HCT116 (cell line): ENCODE data around the gene FECH. TPM values are rescaled to one million over a fixed set of nuclear protein-coding genes. Genes with fewer than 3 reads are reported as not detected.

Source experiments
- ATAC-seq: fragments of 200-7000 bp; cut with Tn5 transposase; 2 replicates; pipeline ENCODE4 v1.9.1; 2020; ENCODE audit warnings: mild to moderate bottlenecking, moderate library complexity
- BruUV-seq: library from RNA; stranded (reverse); fragments of 400-500 nt; replicated peaks from 2 replicates; lab custom pipeline; 2021; lab: Mats Ljungman, UMichigan
- CTCF ChIA-PET: fragments of 300-600 bp; sonication (Branson Sonifier 250); formaldehyde crosslinking; loops from one replicate; lab custom pipeline; 2021; ENCODE audit warnings: antibody characterized with exemption; lab: Charles Lee
- POLR2A ChIA-PET: fragments of 300-600, 350-600 bp; sonication (Branson Sonifier 250); formaldehyde crosslinking; loops from one replicate; lab custom pipeline; 2021; ENCODE audit warnings: antibody characterized with exemption; lab: Charles Lee
- RAD21 ChIA-PET, 2 experiments: fragments of 300-600 bp; sonication (Branson Sonifier 250); formaldehyde crosslinking; loops; one replicate each; lab custom pipeline; 2023; ENCODE audit warnings: low total read pairs in 2 of 2; ENCODE audit not compliant: uncharacterized antibody in 2 of 2, unreplicated experiment in 2 of 2, low non-redundant PET in 1 of 2; lab: Charles Lee
- DNase-seq: peaks from one replicate; pipeline ENCODE4 v3.0.0-alpha.2; 2010; ENCODE audit warnings: low read depth, low spot score
- H2AFZ ChIP-seq: fragments of 200-600 bp; shearing (Covaris generic), sonication (generic); 2 replicates; pipeline ENCODE4 v1.6.1; 2017; ENCODE audit warnings: low read depth, mixed run types, mixed read lengths, antibody characterized with exemption, low read length; ENCODE audit not compliant: poor library complexity, severe bottlenecking
- H3K27ac ChIP-seq: 2 replicates; pipeline ENCODE4 v1.5.1; 2012; ENCODE audit warnings: low read depth, low read length
- H3K27me3 ChIP-seq: fragments of 200-600 bp; sonication (generic); 2 replicates; pipeline ENCODE4 v1.6.1; 2016; ENCODE audit warnings: mixed run types, low read length, mixed read lengths; ENCODE audit not compliant: insufficient read depth
- H3K36me3 ChIP-seq, 2 experiments: fragments of 200-500 bp in 1 of 2; fragments of 200-600 bp in 1 of 2; sonication (Bioruptor generic) in 1 of 2; sonication (generic) in 1 of 2; 2 replicates each; pipeline versions ENCODE4 v1.5.1 to v1.6.1; 2014 to 2016; ENCODE audit warnings: low read length in 2 of 2, inconsistent platforms in 1 of 2, mixed read lengths in 1 of 2, mixed run types in 1 of 2; ENCODE audit not compliant: insufficient read depth in 2 of 2, control insufficient read depth in 1 of 2
- H3K4me1 ChIP-seq, 2 experiments: fragments of 200-600 bp in 1 of 2; sonication (generic) in 1 of 2; 2 replicates each; pipeline versions ENCODE4 v1.5.1 to v1.6.1; 2012 to 2017; ENCODE audit warnings: low read length in 2 of 2, inconsistent platforms in 1 of 2, mild to moderate bottlenecking in 1 of 2, mixed read lengths in 1 of 2, mixed run types in 1 of 2, moderate library complexity in 1 of 2; ENCODE audit not compliant: insufficient read depth in 2 of 2, control insufficient read depth in 1 of 2
- H3K4me2 ChIP-seq: fragments of 200-600 bp; sonication (generic); 2 replicates; pipeline ENCODE4 v1.6.1; 2017; ENCODE audit warnings: mixed run types, low read length, mixed read lengths
- H3K4me3 ChIP-seq, 2 experiments: fragments of 200-600 bp in 1 of 2; sonication (generic) in 1 of 2; replicated peaks in 1 of 2; 2 replicates each; pipeline ENCODE4 v1.5.1; 2011 to 2016; ENCODE audit warnings: low read length in 2 of 2, control low read depth in 1 of 2, low read depth in 1 of 2, mild to moderate bottlenecking in 1 of 2, mixed read lengths in 1 of 2, mixed run types in 1 of 2
- H3K79me2 ChIP-seq: fragments of 200-600 bp; sonication (generic); 2 replicates; pipeline ENCODE4 v1.6.1; 2017; ENCODE audit warnings: mild to moderate bottlenecking, mixed run types, low read length, moderate library complexity, mixed read lengths; ENCODE audit not compliant: insufficient read depth
- H3K9ac ChIP-seq: fragments of 200-600 bp; sonication (generic); 2 replicates; pipeline ENCODE4 v1.6.1; 2016; ENCODE audit warnings: low read length, mixed read lengths
- H3K9me2 ChIP-seq: fragments of 200-600 bp; sonication (generic), shearing (Covaris generic); 2 replicates; pipeline ENCODE4 v1.6.1; 2017; ENCODE audit warnings: mixed run types, mild to moderate bottlenecking, moderate library complexity; ENCODE audit not compliant: insufficient read depth
- H3K9me3 ChIP-seq, 2 experiments: fragments of 200-500 bp in 1 of 2; fragments of 200-600 bp in 1 of 2; sonication (Bioruptor generic) in 1 of 2; sonication (generic) in 1 of 2; 2 replicates each; pipeline ENCODE4 v1.6.1; 2014 to 2017; ENCODE audit warnings: low read length in 2 of 2, mixed read lengths in 2 of 2, inconsistent platforms in 1 of 2, low read depth in 1 of 2, mild to moderate bottlenecking in 1 of 2, mixed run types in 1 of 2, moderate library complexity in 1 of 2; ENCODE audit not compliant: control insufficient read depth in 1 of 2, insufficient read depth in 1 of 2
- H4K20me1 ChIP-seq: fragments of 200-600 bp; sonication (generic), shearing (Covaris generic); 2 replicates; pipeline ENCODE4 v1.6.1; 2017; ENCODE audit warnings: mixed run types, mild to moderate bottlenecking, moderate library complexity; ENCODE audit not compliant: insufficient read depth
- ELF1 ChIP-seq: IDR thresholded peaks from 2 replicates; pipeline ENCODE4 v1.6.1; 2012; ENCODE audit warnings: low read depth, borderline replicate concordance
- EZH2 ChIP-seq: fragments of 200-600 bp; sonication (generic); IDR thresholded peaks from 2 replicates; pipeline ENCODE4 v1.6.1; 2017; ENCODE audit warnings: antibody characterized with exemption, mixed run types
- FOSL1 ChIP-seq: IDR thresholded peaks from 2 replicates; pipeline ENCODE4 v1.6.1; 2012; ENCODE audit warnings: low read depth
- RAD21 ChIP-seq: IDR thresholded peaks from 2 replicates; pipeline ENCODE4 v1.6.1; 2012; ENCODE audit warnings: low read depth, mild to moderate bottlenecking
- SRF ChIP-seq: IDR thresholded peaks from 2 replicates; pipeline ENCODE4 v1.6.1; 2012; ENCODE audit warnings: low read depth
- YY1 ChIP-seq: IDR thresholded peaks from 2 replicates; pipeline ENCODE4 v1.6.1; 2011; ENCODE audit warnings: low read length, low read depth, moderate library complexity, mild to moderate bottlenecking; ENCODE audit not compliant: insufficient replicate concordance; ENCODE audit errors: extremely low read depth
- intact Hi-C: fragments of 100-400 bp; cut with micrococcal nuclease; formaldehyde crosslinking; loops from 2 replicates; pipeline ENCODE4 v1.10.0; 2022
- total RNA-seq: library from RNA; stranded (reverse); gene quantifications from one replicate; pipeline ENCODE4 v1.2.1, GENCODE V29; 2021; ENCODE audit not compliant: unreplicated experiment
- TF ChIP-seq, protein P1 (sequence below): IDR thresholded peaks from 2 replicates; pipeline ENCODE4 v1.6.1; 2012
- TF ChIP-seq, protein P2 (sequence below): IDR thresholded peaks from 2 replicates; pipeline ENCODE4 v1.6.1; 2012; ENCODE audit warnings: low read depth

The FECH gene
- total RNA-seq, 1 experiment from 2014 or later, result 42.7 TPM

DNA sequence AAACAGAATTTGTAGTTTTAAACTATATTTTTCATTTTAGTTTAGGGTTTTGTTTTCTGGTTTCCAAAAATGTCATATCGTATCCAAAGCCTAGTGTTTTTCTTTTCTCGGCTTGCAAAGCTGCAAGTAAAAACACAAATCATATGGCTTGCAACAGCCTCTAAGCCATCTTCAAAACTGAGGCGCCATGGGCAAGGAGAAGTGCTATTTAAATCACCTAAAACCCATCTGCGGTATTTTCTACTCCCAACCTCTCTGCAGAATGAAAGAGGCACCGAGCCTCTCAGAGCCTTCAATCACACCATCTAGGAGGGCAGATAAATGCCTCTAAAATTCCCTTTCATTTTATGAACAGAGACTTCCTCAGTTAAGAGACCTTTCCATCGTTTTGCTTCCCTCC, 25.2 kb downstream of the FECH start:
- no peaks in the 10 kb centered on the region for H3K9me3 ChIP-seq
- H2AFZ ChIP-seq, result no peak overlapping the region
- H3K36me3 ChIP-seq, result peaks cover 11 to 17% of the 10 kb centered on the region in 2 experiments
- no peak for ATAC-seq
- H4K20me1 ChIP-seq, result no peaks in the 10 kb centered on the region
- no peak overlapping the region for H3K4me3 ChIP-seq
- H3K9ac ChIP-seq, result no peak overlapping the region
- H3K9me2 ChIP-seq, result 0 out of 2 replicates have a peak, but pooled peaks cover 3% of the 10 kb centered on the region
- no peak overlapping the region for H3K27ac ChIP-seq
- TF ChIP-seq EZH2 (no peak), FOSL1 (no peak), ELF1 (no peak), YY1 (no peak), SRF (no peak), RAD21 (no peak)
- TF ChIP-seq, protein P1, sequence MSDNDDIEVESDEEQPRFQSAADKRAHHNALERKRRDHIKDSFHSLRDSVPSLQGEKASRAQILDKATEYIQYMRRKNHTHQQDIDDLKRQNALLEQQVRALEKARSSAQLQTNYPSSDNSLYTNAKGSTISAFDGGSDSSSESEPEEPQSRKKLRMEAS, result no peak
- TF ChIP-seq, protein P2, sequence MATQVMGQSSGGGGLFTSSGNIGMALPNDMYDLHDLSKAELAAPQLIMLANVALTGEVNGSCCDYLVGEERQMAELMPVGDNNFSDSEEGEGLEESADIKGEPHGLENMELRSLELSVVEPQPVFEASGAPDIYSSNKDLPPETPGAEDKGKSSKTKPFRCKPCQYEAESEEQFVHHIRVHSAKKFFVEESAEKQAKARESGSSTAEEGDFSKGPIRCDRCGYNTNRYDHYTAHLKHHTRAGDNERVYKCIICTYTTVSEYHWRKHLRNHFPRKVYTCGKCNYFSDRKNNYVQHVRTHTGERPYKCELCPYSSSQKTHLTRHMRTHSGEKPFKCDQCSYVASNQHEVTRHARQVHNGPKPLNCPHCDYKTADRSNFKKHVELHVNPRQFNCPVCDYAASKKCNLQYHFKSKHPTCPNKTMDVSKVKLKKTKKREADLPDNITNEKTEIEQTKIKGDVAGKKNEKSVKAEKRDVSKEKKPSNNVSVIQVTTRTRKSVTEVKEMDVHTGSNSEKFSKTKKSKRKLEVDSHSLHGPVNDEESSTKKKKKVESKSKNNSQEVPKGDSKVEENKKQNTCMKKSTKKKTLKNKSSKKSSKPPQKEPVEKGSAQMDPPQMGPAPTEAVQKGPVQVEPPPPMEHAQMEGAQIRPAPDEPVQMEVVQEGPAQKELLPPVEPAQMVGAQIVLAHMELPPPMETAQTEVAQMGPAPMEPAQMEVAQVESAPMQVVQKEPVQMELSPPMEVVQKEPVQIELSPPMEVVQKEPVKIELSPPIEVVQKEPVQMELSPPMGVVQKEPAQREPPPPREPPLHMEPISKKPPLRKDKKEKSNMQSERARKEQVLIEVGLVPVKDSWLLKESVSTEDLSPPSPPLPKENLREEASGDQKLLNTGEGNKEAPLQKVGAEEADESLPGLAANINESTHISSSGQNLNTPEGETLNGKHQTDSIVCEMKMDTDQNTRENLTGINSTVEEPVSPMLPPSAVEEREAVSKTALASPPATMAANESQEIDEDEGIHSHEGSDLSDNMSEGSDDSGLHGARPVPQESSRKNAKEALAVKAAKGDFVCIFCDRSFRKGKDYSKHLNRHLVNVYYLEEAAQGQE, result no peak
- DNase-seq, result no peak
- ChIA-PET POLR2A (no interaction called here), RAD21 (no interaction called here), CTCF (interaction anchor here (0.9 to 1.9 kb wide), 4 partner anchors 9 to 692 kb away, joined by 3 to 8 read pairs (median 4); no protein-coding TSS in a partner anchor)
- no peaks in the 10 kb centered on the region for H3K4me1 ChIP-seq
- no peaks in the 10 kb centered on the region for H3K79me2 ChIP-seq
- intact Hi-C loops, result loop anchor here (5.0 kb wide), 1 partner anchor 859 kb away; no protein-coding TSS in a partner anchor
- no TSS peak for BruUV-seq
- H3K27me3 ChIP-seq, result no peaks in the 10 kb centered on the region
- H3K4me2 ChIP-seq, result no peak overlapping the region
